CD4-positive, alpha-beta memory T cell (primary cell): ENCODE data around the gene RBM44. TPM values are rescaled to one million over a fixed set of nuclear protein-coding genes. Genes with fewer than 3 reads are reported as not detected.
"Not testable (repeated sequence)": the region's sequence is repeated elsewhere in the genome, so short reads cannot be mapped to it uniquely, and the experiment has no call there.

Experiments used
- CTCF ChIA-PET: fragments of 350-600 bp; sonication (Branson Sonifier 250); formaldehyde crosslinking; loops from one replicate; lab custom pipeline; 2021; ENCODE audit warnings: inconsistent platforms; ENCODE audit not compliant: partially characterized antibody; lab: Charles Lee
- POLR2A ChIA-PET: fragments of 350-600 bp; sonication (Branson Sonifier 250); formaldehyde crosslinking; loops from one replicate; lab custom pipeline; 2021; ENCODE audit not compliant: partially characterized antibody; lab: Charles Lee
- DNase-seq, 5 donors: peaks; one replicate each; pipeline versions ENCODE4 v3.0.0 to v3.0.0-alpha.2; 2020 to 2022; ENCODE audit warnings: mixed read lengths in 1 of 5
- H3K27ac ChIP-seq: one replicate; pipeline ENCODE4 v1.7.0; 2013; ENCODE audit warnings: low read depth, low read length
- H3K27me3 ChIP-seq: 2 replicates; pipeline ENCODE4 v1.7.0; 2013; ENCODE audit warnings: mild to moderate bottlenecking, low read length, moderate library complexity; ENCODE audit not compliant: insufficient read depth
- H3K36me3 ChIP-seq: 2 replicates; pipeline ENCODE4 v1.7.0; 2013; ENCODE audit warnings: mild to moderate bottlenecking, low read length, moderate library complexity; ENCODE audit not compliant: insufficient read depth
- H3K4me1 ChIP-seq: 2 replicates; pipeline ENCODE4 v1.7.0; 2013; ENCODE audit warnings: mild to moderate bottlenecking, low read length, moderate library complexity; ENCODE audit not compliant: insufficient read depth
- H3K4me3 ChIP-seq, 2 donors: one replicate each; pipeline ENCODE4 v1.7.0; 2013; ENCODE audit warnings: low read length in 2 of 2, mild to moderate bottlenecking in 1 of 2
- H3K9me3 ChIP-seq, 2 donors: one replicate each; pipeline ENCODE4 v1.7.0; 2013; ENCODE audit warnings: low read length in 2 of 2, control low read depth in 1 of 2; ENCODE audit not compliant: control insufficient read depth in 1 of 2
- H3K27ac Mint-ChIP-seq, 7 donors: one replicate each; pipeline ENCODE4 v1.8.0; 2020 to 2021; ENCODE audit warnings: mixed read lengths in 7 of 7, mild to moderate bottlenecking in 6 of 7, inconsistent platforms in 3 of 7, moderate library complexity in 3 of 7
- H3K27me3 Mint-ChIP-seq, 2 donors: one replicate each; pipeline ENCODE4 v1.8.0; 2020 to 2021; ENCODE audit warnings: mixed read lengths in 2 of 2
- H3K36me3 Mint-ChIP-seq, 2 donors: one replicate each; pipeline ENCODE4 v1.8.0; 2020 to 2021; ENCODE audit warnings: mixed read lengths in 2 of 2, inconsistent platforms in 1 of 2, mild to moderate bottlenecking in 1 of 2
- H3K4me1 Mint-ChIP-seq, 4 donors: one replicate each; pipeline ENCODE4 v1.8.0; 2020 to 2021; ENCODE audit warnings: mixed read lengths in 4 of 4, mild to moderate bottlenecking in 1 of 4
- H3K4me3 Mint-ChIP-seq, 8 donors: one replicate each; pipeline ENCODE4 v1.8.0; 2020 to 2021; ENCODE audit warnings: mixed read lengths in 8 of 8, mild to moderate bottlenecking in 7 of 8, moderate library complexity in 6 of 8, inconsistent platforms in 3 of 8
- H3K9me3 Mint-ChIP-seq, 8 donors: one replicate each; pipeline ENCODE4 v1.8.0; 2020 to 2021; ENCODE audit warnings: mixed read lengths in 8 of 8, mild to moderate bottlenecking in 5 of 8, inconsistent platforms in 3 of 8, moderate library complexity in 1 of 8
- intact Hi-C: fragments of 100-400 bp; cut with micrococcal nuclease; formaldehyde crosslinking; loops from one replicate; pipeline ENCODE4 v1.15.1; 2023
- polyA plus RNA-seq, 2 donors: library from polyadenylated mRNA; unstranded; fragments of 300-500 nt; fragmentation: Illumina TruSeq; gene quantifications; one replicate each; pipeline ENCODE4 v1.2.3, GENCODE V29; 2021
- total RNA-seq, 2 experiments: library from RNA; stranded (reverse); gene quantifications; one replicate each; pipeline ENCODE4 v1.2.3, GENCODE V29; 2021

The RBM44 gene
- total and polyA plus RNA-seq, 4 experiments from 2014 or later = 0.17 to 1.1 (median 0.47) TPM

GRCh38 chr2:237763812-237764211, 34.8 kb upstream of the RBM44 start:
- POLR2A ChIA-PET = no interaction called here
- H3K4me3 Mint-ChIP-seq = no peak overlapping the region

GRCh38 chr2:237765122-237765521, 33.5 kb upstream of the RBM44 start:
- peaks cover 58 to 83% of the 10 kb centered on the region in 2 donors for H3K36me3 Mint-ChIP-seq
- peaks cover 37% of the 10 kb centered on the region for H3K36me3 ChIP-seq
- H3K9me3 ChIP-seq, H3K27ac Mint-ChIP-seq, POLR2A ChIA-PET, H3K4me1 Mint-ChIP-seq, H3K4me1 ChIP-seq, H3K4me3 Mint-ChIP-seq, H3K27me3 ChIP-seq, DNase-seq, H3K4me3 ChIP-seq, CTCF ChIA-PET, H3K9me3 Mint-ChIP-seq, H3K27me3 Mint-ChIP-seq, intact Hi-C loops, H3K27ac ChIP-seq: not testable (repeated sequence)

More at GRCh38 chr2:237763812-237764211, 34.8 kb upstream of the RBM44 start:
- Mint-ChIP-seq H3K9me3 (no peaks in the 10 kb centered on the region), H3K4me1 (peaks cover 5 to 9% (median 6%) of the 10 kb centered on the region in 4 donors), H3K36me3 (peaks cover 58 to 84% of the 10 kb centered on the region in 2 donors), H3K27ac (peak overlapping the region in 4 of 7 donors; percentile 8 to 68 (median 30)), H3K27me3 (no peaks in the 10 kb centered on the region)
- no peaks in the 10 kb centered on the region for H3K9me3 ChIP-seq
- no peaks in the 10 kb centered on the region for H3K4me1 ChIP-seq
- DNase-seq = no peak
- no peak overlapping the region for H3K27ac ChIP-seq
- CTCF ChIA-PET = no interaction called here
- H3K27me3 ChIP-seq = no peaks in the 10 kb centered on the region
- intact Hi-C loops = no loop called here
- H3K36me3 ChIP-seq = peaks cover 50% of the 10 kb centered on the region
- no peak overlapping the region for H3K4me3 ChIP-seq

GRCh38 chr2:237765875-237766274, 32.7 kb upstream of the RBM44 start:
- intact Hi-C loops = no loop called here
- peaks cover 32% of the 10 kb centered on the region for H3K36me3 ChIP-seq
- peak overlapping the region in 3 of 7 donors; percentile 21 to 61 (median 36) for H3K27ac Mint-ChIP-seq
- H3K4me1 ChIP-seq = no peaks in the 10 kb centered on the region
- POLR2A ChIA-PET = no interaction called here
- no peak for DNase-seq
- no peaks in the 10 kb centered on the region for H3K9me3 Mint-ChIP-seq
- H3K27me3 ChIP-seq = no peaks in the 10 kb centered on the region
- H3K9me3 ChIP-seq = no peaks in the 10 kb centered on the region
- H3K27me3 Mint-ChIP-seq = no peaks in the 10 kb centered on the region
- CTCF ChIA-PET = interaction anchor here (1.4 kb wide), 1 partner anchor 11 kb away, joined by 4 read pairs; no protein-coding TSS in a partner anchor
- H3K27ac ChIP-seq = no peak overlapping the region
- no peak overlapping the region for H3K4me3 Mint-ChIP-seq
- no peak overlapping the region for H3K4me3 ChIP-seq
- peaks cover 3 to 9% (median 7%) of the 10 kb centered on the region in 4 donors for H3K4me1 Mint-ChIP-seq
- H3K36me3 Mint-ChIP-seq = peaks cover 54 to 81% of the 10 kb centered on the region in 2 donors

- peaks cover 32% of the 10 kb centered on the region for H3K36me3 ChIP-seq
- POLR2A ChIA-PET = no interaction called here
- no peak overlapping the region for H3K27ac ChIP-seq
- H3K4me1 ChIP-seq = no peaks in the 10 kb centered on the region
- Mint-ChIP-seq H3K27me3 (no peaks in the 10 kb centered on the region), H3K9me3 (no peaks in the 10 kb centered on the region), H3K36me3 (peaks cover 56 to 80% of the 10 kb centered on the region in 2 donors), H3K4me3 (no peak overlapping the region), H3K27ac (peak overlapping the region in 4 of 7 donors; percentile 21 to 79 (median 56)), H3K4me1 (peaks cover 3 to 9% (median 7%) of the 10 kb centered on the region in 4 donors)
- CTCF ChIA-PET = interaction anchor here (1.3 to 1.4 kb wide), 2 partner anchors 11 to 13 kb away, joined by 3 to 4 read pairs; no protein-coding TSS in a partner anchor
- intact Hi-C loops = no loop called here
- DNase-seq = no peak
- H3K27me3 ChIP-seq = no peaks in the 10 kb centered on the region
- H3K4me3 ChIP-seq = no peak overlapping the region
- H3K9me3 ChIP-seq = no peaks in the 10 kb centered on the region
Measured at GRCh38 chr2:237766340-237766739, 32.2 kb upstream of the RBM44 start.

- Mint-ChIP-seq H3K27ac (peak overlapping the region in 1 of 7 donors; percentile 5), H3K36me3 (peaks cover 75 to 85% of the 10 kb centered on the region in 2 donors), H3K4me1 (peaks cover 0 to 5% (median under 1%) of the 10 kb centered on the region in 4 donors), H3K27me3 (no peaks in the 10 kb centered on the region), H3K9me3 (no peaks in the 10 kb centered on the region), H3K4me3 (no peak overlapping the region)
- intact Hi-C loops = no loop called here
- Histone ChIP-seq H3K9me3 (no peaks in the 10 kb centered on the region), H3K36me3 (peaks cover 22% of the 10 kb centered on the region), H3K4me1 (no peaks in the 10 kb centered on the region), H3K4me3 (no peak overlapping the region), H3K27me3 (no peaks in the 10 kb centered on the region), H3K27ac (no peak overlapping the region)
- ChIA-PET CTCF (interaction anchor here (1.7 kb wide), 1 partner anchor 260 kb away, joined by 8 read pairs; no protein-coding TSS in a partner anchor), POLR2A (no interaction called here)
- DNase-seq = no peak
Measured at GRCh38 chr2:237772513-237772912, 26.1 kb upstream of the RBM44 start.

GRCh38 chr2:237773826-237774225, 24.8 kb upstream of the RBM44 start:
- no peaks in the 10 kb centered on the region for H3K9me3 Mint-ChIP-seq
- H3K4me3 Mint-ChIP-seq = no peak overlapping the region
- H3K27me3 Mint-ChIP-seq = no peaks in the 10 kb centered on the region
- ChIA-PET CTCF (interaction anchor here (1.2 to 2.1 kb wide), 3 partner anchors 16 to 261 kb away, joined by 3 to 9 read pairs (median 8); no protein-coding TSS in a partner anchor), POLR2A (interaction anchor here (2.1 kb wide), 1 partner anchor 101 kb away, joined by 5 read pairs; no protein-coding TSS in a partner anchor)
- peaks cover 76 to 85% of the 10 kb centered on the region in 2 donors for H3K36me3 Mint-ChIP-seq
- no peak for DNase-seq
- Histone ChIP-seq H3K36me3 (peaks cover 22% of the 10 kb centered on the region), H3K27me3 (no peaks in the 10 kb centered on the region), H3K4me3 (no peak overlapping the region), H3K4me1 (no peaks in the 10 kb centered on the region), H3K9me3 (no peaks in the 10 kb centered on the region), H3K27ac (no peak overlapping the region)
- intact Hi-C loops = loop anchor here (1.0 kb wide), 1 partner anchor 101 kb away; no protein-coding TSS in a partner anchor
- peak overlapping the region in 1 of 7 donors; percentile 83 for H3K27ac Mint-ChIP-seq
- peaks cover 0 to 5% (median under 1%) of the 10 kb centered on the region in 4 donors for H3K4me1 Mint-ChIP-seq

GRCh38 chr2:237774811-237775553, 23.6 kb upstream of the RBM44 start:
- Histone ChIP-seq H3K36me3 (peaks cover 33% of the 10 kb centered on the region), H3K9me3 (no peaks in the 10 kb centered on the region), H3K27ac (no peak overlapping the region), H3K27me3 (no peaks in the 10 kb centered on the region), H3K4me3 (no peak overlapping the region), H3K4me1 (no peaks in the 10 kb centered on the region)
- peak in 3 of 5 donors; percentile 16 to 21 (median 17) for DNase-seq
- H3K9me3 Mint-ChIP-seq = no peaks in the 10 kb centered on the region
- peaks cover 0 to 5% (median 0%) of the 10 kb centered on the region in 4 donors for H3K4me1 Mint-ChIP-seq
- ChIA-PET POLR2A (interaction anchor here (0.5 to 2.1 kb wide), 2 partner anchors 18 to 102 kb away, joined by 3 to 5 read pairs; no protein-coding TSS in a partner anchor), CTCF (interaction anchor here (1.2 to 2.9 kb wide), 4 partner anchors 10 to 262 kb away, joined by 3 to 15 read pairs (median 6); no protein-coding TSS in a partner anchor)
- no peaks in the 10 kb centered on the region for H3K27me3 Mint-ChIP-seq
- H3K27ac Mint-ChIP-seq = peak overlapping the region in 3 of 7 donors; percentile 66 to 83 (median 72)
- intact Hi-C loops = loop anchor here (1.0 kb wide), 1 partner anchor 102 kb away; no protein-coding TSS in a partner anchor
- no peak overlapping the region for H3K4me3 Mint-ChIP-seq
- H3K36me3 Mint-ChIP-seq = peaks cover 74 to 85% of the 10 kb centered on the region in 2 donors
